Choroid plexus epithelial cell (primary cell): Measurements from ENCODE around the gene CBX5.

Source experiments
- DNase-seq: peaks from one replicate; pipeline ENCODE4 v3.0.0-alpha.2; 2010; ENCODE audit warnings: low read depth
- H3K4me3 ChIP-seq: 2 replicates; pipeline ENCODE4 v1.5.1; 2011; ENCODE audit warnings: low read depth, mild to moderate bottlenecking, control low read depth, low read length, moderate library complexity
- TF ChIP-seq, protein P1 (sequence below): conservative IDR thresholded peaks from 2 replicates; pipeline ENCODE4 v1.5.1; 2011; ENCODE audit warnings: low read depth, mild to moderate bottlenecking, control low read depth, inconsistent platforms, low read length, moderate library complexity

Gene CBX5

DNA sequence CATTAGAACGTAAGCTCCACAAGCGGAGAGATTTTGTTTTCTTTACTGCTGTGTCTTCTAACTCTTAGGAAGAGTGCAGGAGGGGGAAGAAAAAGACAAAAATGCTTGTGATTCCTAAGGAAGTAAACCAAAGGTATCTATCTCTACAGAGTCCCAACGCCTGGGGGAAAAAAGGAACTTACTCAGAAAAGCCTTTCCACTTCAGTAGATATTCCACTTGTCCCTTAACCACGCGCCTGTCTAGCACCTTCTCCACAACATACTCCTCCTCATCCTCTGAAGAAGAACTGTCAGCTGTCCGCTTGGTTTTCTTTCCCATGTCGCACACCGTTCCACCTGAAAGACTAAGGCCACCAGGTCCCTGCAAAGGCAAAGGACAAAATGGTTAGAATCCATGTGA is 22.6 kb downstream of the CBX5 start:
- no peak overlapping the region for H3K4me3 ChIP-seq
- no peak for DNase-seq

DNA sequence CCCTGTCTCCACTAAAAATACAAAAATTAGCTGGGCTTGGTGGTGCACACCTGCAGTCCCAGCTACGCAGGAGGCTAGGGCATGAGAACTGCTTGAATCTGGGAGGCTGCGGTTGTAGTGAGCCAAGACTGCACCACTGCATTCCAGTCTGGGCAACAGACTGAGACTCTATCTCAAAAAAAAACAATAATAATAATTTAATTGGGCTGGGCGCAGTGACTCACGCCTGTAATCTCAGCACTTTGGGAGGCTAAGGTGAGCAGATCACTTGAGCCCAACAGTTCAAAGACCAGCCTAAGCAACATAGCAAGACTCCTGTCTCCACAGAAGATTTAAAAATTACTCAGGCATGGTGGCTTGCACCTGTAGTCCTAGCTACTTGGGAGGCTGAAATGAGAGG is 26.7 kb downstream of the CBX5 start:
- DNase-seq: no peak
- TF ChIP-seq, protein P1, sequence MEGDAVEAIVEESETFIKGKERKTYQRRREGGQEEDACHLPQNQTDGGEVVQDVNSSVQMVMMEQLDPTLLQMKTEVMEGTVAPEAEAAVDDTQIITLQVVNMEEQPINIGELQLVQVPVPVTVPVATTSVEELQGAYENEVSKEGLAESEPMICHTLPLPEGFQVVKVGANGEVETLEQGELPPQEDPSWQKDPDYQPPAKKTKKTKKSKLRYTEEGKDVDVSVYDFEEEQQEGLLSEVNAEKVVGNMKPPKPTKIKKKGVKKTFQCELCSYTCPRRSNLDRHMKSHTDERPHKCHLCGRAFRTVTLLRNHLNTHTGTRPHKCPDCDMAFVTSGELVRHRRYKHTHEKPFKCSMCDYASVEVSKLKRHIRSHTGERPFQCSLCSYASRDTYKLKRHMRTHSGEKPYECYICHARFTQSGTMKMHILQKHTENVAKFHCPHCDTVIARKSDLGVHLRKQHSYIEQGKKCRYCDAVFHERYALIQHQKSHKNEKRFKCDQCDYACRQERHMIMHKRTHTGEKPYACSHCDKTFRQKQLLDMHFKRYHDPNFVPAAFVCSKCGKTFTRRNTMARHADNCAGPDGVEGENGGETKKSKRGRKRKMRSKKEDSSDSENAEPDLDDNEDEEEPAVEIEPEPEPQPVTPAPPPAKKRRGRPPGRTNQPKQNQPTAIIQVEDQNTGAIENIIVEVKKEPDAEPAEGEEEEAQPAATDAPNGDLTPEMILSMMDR: no peak
- H3K4me3 ChIP-seq: no peak overlapping the region

More for the DNA sequence above, 22.6 kb downstream of the CBX5 start:
- TF ChIP-seq, protein P1: no peak

DNA sequence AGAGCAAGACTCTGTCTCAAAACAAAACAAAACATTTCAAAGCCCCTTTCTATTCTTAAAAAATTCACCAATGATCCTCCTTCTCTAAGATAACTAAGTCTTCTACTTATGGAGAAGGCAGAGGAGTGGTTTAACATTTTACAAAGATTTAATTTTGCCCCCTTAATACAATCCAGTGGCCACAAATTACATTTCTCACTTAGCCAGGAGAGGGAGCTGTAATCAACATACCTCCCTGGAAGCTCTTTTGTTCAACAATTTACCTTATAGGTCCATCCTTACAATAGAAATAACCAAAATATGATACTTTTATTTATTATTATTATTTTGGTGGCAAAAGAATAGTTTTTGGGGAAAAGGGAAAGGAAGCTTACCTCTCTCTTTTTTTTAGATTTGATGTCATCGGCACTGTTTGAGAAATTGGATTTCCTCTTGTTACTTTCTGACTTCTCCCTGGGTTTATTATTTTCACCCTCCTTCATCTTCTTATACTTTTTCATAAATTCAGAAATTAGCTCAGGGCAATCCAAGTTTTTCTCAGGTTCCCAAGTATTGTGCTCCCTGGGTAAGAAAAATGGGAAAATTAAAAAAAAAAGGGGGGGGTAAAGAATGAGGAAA is 28.1 kb downstream of the CBX5 start:
- H3K4me3 ChIP-seq: no peak overlapping the region
- peak; percentile 78 for DNase-seq
- TF ChIP-seq, protein P1: peak; percentile 68

GRCh38 chr12:54249489-54249888 is 30.4 kb downstream of the CBX5 start:
- TF ChIP-seq, protein P1: no peak
- no peak overlapping the region for H3K4me3 ChIP-seq
- DNase-seq: no peak

GRCh38 chr12:54246011-54246641 is 33.8 kb downstream of the CBX5 start:
- H3K4me3 ChIP-seq: no peak overlapping the region
- TF ChIP-seq, protein P1: no peak
- no peak for DNase-seq

- H3K4me3 ChIP-seq: no peak overlapping the region
- TF ChIP-seq, protein P1: no peak
- DNase-seq: no peak
Observed at GRCh38 chr12:54240971-54241588, 38.8 kb downstream of the CBX5 start.

GRCh38 chr12:54240129-54240528 is 39.8 kb downstream of the CBX5 start:
- TF ChIP-seq, protein P1: no peak
- no peak overlapping the region for H3K4me3 ChIP-seq
- DNase-seq: no peak
